ENCODE data around the gene LZTS3. TPM values are rescaled to one million over a fixed set of nuclear protein-coding genes. Genes with fewer than 3 reads are reported as not detected.

Gene LZTS3
- total RNA-seq, 2 donors from 2014 or later, result 26.8 to 27.7 TPM

DNA sequence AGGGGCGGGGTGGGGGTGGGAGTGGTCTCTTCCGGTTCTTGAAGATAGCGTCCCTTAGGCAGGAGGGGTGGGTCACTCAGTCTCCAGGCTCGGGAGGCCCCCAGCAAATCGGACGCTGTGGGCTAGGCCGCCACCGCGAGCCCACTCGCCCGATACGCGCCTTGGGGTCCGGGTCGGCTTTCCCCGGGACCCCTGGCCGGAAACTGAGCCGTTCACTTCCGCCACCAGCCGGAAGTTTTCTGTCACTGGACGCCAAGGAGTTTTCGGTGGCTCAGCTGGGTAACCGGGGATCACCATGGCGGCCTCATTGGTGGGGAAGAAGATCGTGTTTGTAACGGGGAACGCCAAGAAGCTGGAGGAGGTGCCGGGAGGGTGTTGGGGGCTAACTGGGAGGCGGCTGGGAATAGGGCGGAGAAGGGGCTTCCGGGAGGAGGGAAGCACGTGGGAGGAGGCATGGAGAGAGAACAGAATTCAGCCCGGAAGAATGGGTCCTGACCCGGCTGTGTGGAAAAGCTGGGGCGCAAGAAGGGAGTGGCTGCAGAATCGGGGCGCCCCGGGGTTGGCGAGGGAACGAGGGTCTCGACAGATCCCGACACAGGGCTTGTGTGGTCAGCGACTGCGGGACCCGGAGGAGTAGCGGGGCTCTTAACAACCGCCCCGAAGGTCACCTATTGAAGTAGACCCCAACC is 36.1 kb upstream of the LZTS3 start, which contains the start of gene ITPA:
Gene ITPA (plus strand): TSS at position 242 of the 689 bp plus-strand sequence. CDS start 54 bp downstream, at position 296.
- Mint-ChIP-seq H3K27ac (peak within 1 kb of the TSS; percentile 96), H3K4me3 (peak within 1 kb of the TSS; percentile 79), H3K27me3 (ENCODE audit: insufficient read depth) (no peaks in the 10 kb centered on the region), H3K36me3 (ENCODE audit: low read depth) (peaks cover 13% of the 10 kb centered on the region), H3K4me1 (peaks cover 4% of the 10 kb centered on the region), H3K9me3 (no peaks in the 10 kb centered on the region)
- Histone ChIP-seq H3K9me3 (ENCODE audit: control insufficient read depth, low read length) (no peaks in the 10 kb centered on the region), H3K27me3 (ENCODE audit: control insufficient read depth, insufficient read depth, low read length, poor library complexity, severe bottlenecking) (no peaks in the 10 kb centered on the region), H3K9ac (ENCODE audit: extremely low read depth, low read length, poor library complexity, severe bottlenecking) (peak within 1 kb of the TSS; percentile 72), H3K4me1 (ENCODE audit: control insufficient read depth, insufficient read depth, low read length) (no peaks in the 10 kb centered on the region), H3K27ac (ENCODE audit: low read depth, low read length) (no peak within 1 kb of the TSS), H3K36me3 (ENCODE audit: control insufficient read depth, insufficient read depth, low read length) (peaks cover 14% of the 10 kb centered on the region), H3K4me3 (ENCODE audit: low read length) (peak within 1 kb of the TSS; percentile 97)
- WGBS, 2 experiments (ENCODE audit: insufficient coverage in 1 of 2, insufficient read length in 1 of 2), result 0% methylated on average over 17 to 48 of the region's 48 CpGs
- DNase-seq, result peak; percentile 86
- TF ChIP-seq, protein P1, sequence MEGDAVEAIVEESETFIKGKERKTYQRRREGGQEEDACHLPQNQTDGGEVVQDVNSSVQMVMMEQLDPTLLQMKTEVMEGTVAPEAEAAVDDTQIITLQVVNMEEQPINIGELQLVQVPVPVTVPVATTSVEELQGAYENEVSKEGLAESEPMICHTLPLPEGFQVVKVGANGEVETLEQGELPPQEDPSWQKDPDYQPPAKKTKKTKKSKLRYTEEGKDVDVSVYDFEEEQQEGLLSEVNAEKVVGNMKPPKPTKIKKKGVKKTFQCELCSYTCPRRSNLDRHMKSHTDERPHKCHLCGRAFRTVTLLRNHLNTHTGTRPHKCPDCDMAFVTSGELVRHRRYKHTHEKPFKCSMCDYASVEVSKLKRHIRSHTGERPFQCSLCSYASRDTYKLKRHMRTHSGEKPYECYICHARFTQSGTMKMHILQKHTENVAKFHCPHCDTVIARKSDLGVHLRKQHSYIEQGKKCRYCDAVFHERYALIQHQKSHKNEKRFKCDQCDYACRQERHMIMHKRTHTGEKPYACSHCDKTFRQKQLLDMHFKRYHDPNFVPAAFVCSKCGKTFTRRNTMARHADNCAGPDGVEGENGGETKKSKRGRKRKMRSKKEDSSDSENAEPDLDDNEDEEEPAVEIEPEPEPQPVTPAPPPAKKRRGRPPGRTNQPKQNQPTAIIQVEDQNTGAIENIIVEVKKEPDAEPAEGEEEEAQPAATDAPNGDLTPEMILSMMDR (conservative IDR thresholded peaks at IDR 0.05), result no peak

DNA sequence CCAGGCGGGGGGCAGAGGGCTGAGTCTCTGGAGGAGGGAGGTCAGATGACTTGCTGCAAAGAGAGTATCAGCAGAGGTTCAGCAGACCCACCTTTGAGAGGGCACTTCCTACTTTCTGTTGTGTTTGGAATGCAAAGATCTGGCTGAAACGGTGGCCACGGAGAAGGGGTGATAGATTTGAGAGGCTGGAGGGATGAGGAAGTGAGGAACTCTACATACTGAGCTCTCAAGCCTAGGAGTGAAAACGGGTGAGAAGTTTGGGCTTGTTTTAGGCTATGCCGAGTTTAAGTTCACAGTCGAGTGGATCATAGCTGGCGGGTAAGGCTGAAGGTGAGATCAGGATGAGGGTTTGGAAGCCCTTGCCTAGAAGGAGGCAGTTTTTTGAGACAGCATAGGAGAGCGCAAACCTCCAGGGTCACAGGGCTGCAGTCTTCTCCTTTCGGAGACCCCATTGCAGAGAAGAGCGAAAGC is 35.5 kb upstream of the LZTS3 start:
- peak overlapping the region; percentile 72 for H3K9ac ChIP-seq (ENCODE audit: extremely low read depth, low read length, poor library complexity, severe bottlenecking)
- WGBS, 2 experiments (ENCODE audit: insufficient coverage in 1 of 2, insufficient read length in 1 of 2), result 5 to 6% methylated on average over 5 to 10 of the region's 10 CpGs
- H3K27me3 ChIP-seq (ENCODE audit: control insufficient read depth, insufficient read depth, low read length, poor library complexity, severe bottlenecking), result no peaks in the 10 kb centered on the region
- no peaks in the 10 kb centered on the region for H3K9me3 ChIP-seq (ENCODE audit: control insufficient read depth, low read length)
- peaks cover 10% of the 10 kb centered on the region for H3K36me3 ChIP-seq (ENCODE audit: control insufficient read depth, insufficient read depth, low read length)
- H3K4me3 ChIP-seq (ENCODE audit: low read length), result peak overlapping the region; percentile 97
- Mint-ChIP-seq H3K9me3 (no peaks in the 10 kb centered on the region), H3K4me3 (peak overlapping the region; percentile 79), H3K4me1 (peaks cover 4% of the 10 kb centered on the region), H3K27ac (peak overlapping the region; percentile 87), H3K27me3 (ENCODE audit: insufficient read depth) (no peaks in the 10 kb centered on the region), H3K36me3 (ENCODE audit: low read depth) (peaks cover 10% of the 10 kb centered on the region)
- H3K4me1 ChIP-seq (ENCODE audit: control insufficient read depth, insufficient read depth, low read length), result no peaks in the 10 kb centered on the region
- H3K27ac ChIP-seq (ENCODE audit: low read depth, low read length), result no peak overlapping the region
- peak; percentile 59 for DNase-seq
- TF ChIP-seq, protein P1 (conservative IDR thresholded peaks at IDR 0.05), result no peak

DNA sequence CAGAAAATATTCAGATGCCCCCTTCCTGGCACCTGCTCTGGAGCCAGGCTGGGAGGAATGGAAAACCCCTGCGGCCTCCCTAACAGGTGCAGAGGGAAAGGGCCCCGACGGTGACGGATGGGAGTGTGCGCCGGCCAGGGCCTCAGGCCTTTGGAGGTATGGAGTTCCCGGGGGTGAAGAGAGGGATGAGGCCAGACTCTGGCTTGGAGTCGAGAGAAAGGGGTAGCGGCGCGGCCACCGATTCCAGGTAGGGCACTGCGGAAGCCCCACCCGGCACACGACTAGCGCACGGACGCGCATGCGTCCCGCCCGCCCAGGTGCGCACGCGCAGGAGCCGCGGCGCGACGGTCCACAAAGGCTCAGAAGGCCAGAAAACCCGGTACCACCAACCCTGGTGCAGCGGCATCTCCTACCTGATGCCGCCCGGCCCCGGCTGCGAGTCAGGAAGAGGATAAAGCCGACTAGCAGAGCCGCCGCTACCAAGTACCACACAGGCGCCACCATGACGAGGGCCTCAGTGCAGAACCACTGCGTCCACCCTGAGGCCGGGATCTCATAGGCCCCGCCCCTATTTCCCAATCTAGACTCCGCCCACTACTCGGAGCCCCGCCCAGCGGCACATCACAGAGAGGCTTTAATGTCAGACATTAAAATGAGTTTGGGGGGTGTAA is 30.9 kb upstream of the LZTS3 start, which contains the start of gene DDRGK1:
Gene DDRGK1 (minus strand): TSS at position 559 of the 671 bp plus-strand sequence. CDS start 55 bp downstream, at position 504.
- TF ChIP-seq, protein P1 (conservative IDR thresholded peaks at IDR 0.05), result no peak
- peak; percentile 96 for DNase-seq
- Histone ChIP-seq H3K27ac (ENCODE audit: low read depth, low read length) (peak within 1 kb of the TSS; percentile 74), H3K4me3 (ENCODE audit: low read length) (peak within 1 kb of the TSS; percentile 95), H3K9me3 (ENCODE audit: control insufficient read depth, low read length) (no peaks in the 10 kb centered on the region), H3K27me3 (ENCODE audit: control insufficient read depth, insufficient read depth, low read length, poor library complexity, severe bottlenecking) (no peaks in the 10 kb centered on the region), H3K36me3 (ENCODE audit: control insufficient read depth, insufficient read depth, low read length) (peaks cover 24% of the 10 kb centered on the region), H3K9ac (ENCODE audit: extremely low read depth, low read length, poor library complexity, severe bottlenecking) (peak within 1 kb of the TSS; percentile 67), H3K4me1 (ENCODE audit: control insufficient read depth, insufficient read depth, low read length) (no peaks in the 10 kb centered on the region)
- Mint-ChIP-seq H3K9me3 (no peaks in the 10 kb centered on the region), H3K36me3 (ENCODE audit: low read depth) (peaks cover 26% of the 10 kb centered on the region), H3K27ac (peak within 1 kb of the TSS; percentile 96), H3K27me3 (ENCODE audit: insufficient read depth) (no peaks in the 10 kb centered on the region), H3K4me1 (peaks cover 6% of the 10 kb centered on the region), H3K4me3 (peak within 1 kb of the TSS; percentile 94)
- 0 to 2% methylated on average over 22 to 48 of the region's 48 CpGs for WGBS, 2 experiments (ENCODE audit: insufficient coverage in 1 of 2, insufficient read length in 1 of 2)
